Osteoblast (primary cell): ENCODE data around the gene KLF15. TPM values are rescaled to one million over a fixed set of nuclear protein-coding genes. Genes with fewer than 3 reads are reported as not detected.

Experiments used
- DNase-seq: peaks from one replicate; pipeline ENCODE4 v3.0.0; 2011; ENCODE audit warnings: low spot score, mixed read lengths; ENCODE audit not compliant: insufficient read length; ENCODE audit errors: missing footprints
- H2AFZ ChIP-seq: 2 replicates; pipeline ENCODE4 v1.6.0; 2011; ENCODE audit warnings: mild to moderate bottlenecking, low read length
- H3K27ac ChIP-seq: 2 replicates; pipeline ENCODE4 v1.5.1; 2011; ENCODE audit warnings: mild to moderate bottlenecking, low read depth, low read length, moderate library complexity
- H3K27me3 ChIP-seq: 2 replicates; pipeline ENCODE4 v1.6.0; 2012; ENCODE audit warnings: mild to moderate bottlenecking, control low read depth, inconsistent platforms, low read length, moderate library complexity; ENCODE audit not compliant: insufficient read depth
- H3K36me3 ChIP-seq: 2 replicates; pipeline ENCODE4 v1.5.1; 2011; ENCODE audit warnings: mild to moderate bottlenecking, low read length, control low read depth, moderate library complexity; ENCODE audit not compliant: insufficient read depth
- H3K4me1 ChIP-seq: 2 replicates; pipeline ENCODE4 v1.5.1; 2011; ENCODE audit warnings: mild to moderate bottlenecking, low read length, control low read depth, moderate library complexity; ENCODE audit not compliant: insufficient read depth
- H3K4me2 ChIP-seq: 2 replicates; pipeline ENCODE4 v1.6.0; 2011; ENCODE audit warnings: mild to moderate bottlenecking, low read length; ENCODE audit not compliant: insufficient read depth
- H3K4me3 ChIP-seq: fragments of 200-600 bp; sonication (generic); 3 replicates; pipeline ENCODE4 v1.5.1; 2012; ENCODE audit warnings: mild to moderate bottlenecking, low read length, inconsistent platforms; ENCODE audit not compliant: insufficient read depth
- H3K79me2 ChIP-seq: 2 replicates; pipeline ENCODE4 v1.6.0; 2012; ENCODE audit warnings: mild to moderate bottlenecking, low read length, control low read depth, inconsistent platforms; ENCODE audit not compliant: insufficient read depth
- H3K9me3 ChIP-seq: 2 replicates; pipeline ENCODE4 v1.5.1; 2011; ENCODE audit warnings: low read depth, low read length, control low read depth
- H4K20me1 ChIP-seq: 2 replicates; pipeline ENCODE4 v1.6.0; 2012; ENCODE audit warnings: mild to moderate bottlenecking, low read length, control low read depth; ENCODE audit not compliant: insufficient read depth
- CTCF ChIP-seq: IDR thresholded peaks from 2 replicates; pipeline ENCODE4 v1.5.1; 2011; ENCODE audit warnings: mild to moderate bottlenecking, low read depth, low read length, moderate library complexity; ENCODE audit errors: extremely low read depth
- total RNA-seq: library from RNA; depleted of rRNA; stranded (reverse); fragments of >200 nt; gene quantifications from 2 replicates; pipeline ENCODE4 v1.2.3, GENCODE V29; 2012

The KLF15 gene
- total RNA-seq, 1 donor, result 4.3 TPM

DNA sequence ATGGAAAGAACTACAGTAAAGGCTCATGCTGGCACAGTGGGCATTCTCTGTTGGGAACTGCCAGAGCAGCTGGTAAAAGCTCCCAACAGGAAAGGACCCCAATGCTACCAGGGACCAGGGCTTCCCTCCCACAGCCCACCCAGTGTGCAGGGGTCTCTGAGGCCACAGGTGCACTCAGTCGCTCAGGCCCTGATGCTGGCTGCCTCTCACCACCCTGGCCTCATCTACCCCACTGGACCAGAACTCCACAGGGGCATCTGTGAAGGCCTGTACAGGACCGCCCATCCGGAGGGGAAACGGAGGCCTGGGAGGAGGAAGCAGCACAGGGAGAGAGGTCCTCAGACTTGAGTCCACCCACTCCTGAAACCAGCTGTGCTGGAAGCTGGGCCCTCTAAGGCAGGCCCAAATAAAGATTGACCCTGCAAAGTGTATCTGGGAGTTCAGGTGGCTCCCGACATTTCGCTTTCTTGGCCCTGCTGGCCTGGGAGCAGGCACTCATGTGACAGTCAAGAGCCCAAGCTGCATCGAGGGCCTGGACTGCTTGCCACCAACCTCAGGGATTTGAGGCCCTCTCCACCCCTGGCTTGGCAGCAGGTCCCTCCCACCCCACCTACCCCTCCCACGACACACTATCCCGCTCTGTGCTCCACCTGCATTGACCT lies 12.7 kb downstream of the KLF15 start:
- no peak for TF ChIP-seq CTCF
- Histone ChIP-seq H3K79me2 (no peaks in the 10 kb centered on the region), H3K9me3 (no peaks in the 10 kb centered on the region), H4K20me1 (no peaks in the 10 kb centered on the region), H3K27ac (no peak overlapping the region), H3K4me1 (peaks cover 8% of the 10 kb centered on the region), H3K4me3 (no peak overlapping the region), H3K36me3 (no peaks in the 10 kb centered on the region), H2AFZ (no peak overlapping the region), H3K27me3 (peaks cover 5% of the 10 kb centered on the region), H3K4me2 (no peak overlapping the region)
- peak; percentile 35 for DNase-seq

DNA sequence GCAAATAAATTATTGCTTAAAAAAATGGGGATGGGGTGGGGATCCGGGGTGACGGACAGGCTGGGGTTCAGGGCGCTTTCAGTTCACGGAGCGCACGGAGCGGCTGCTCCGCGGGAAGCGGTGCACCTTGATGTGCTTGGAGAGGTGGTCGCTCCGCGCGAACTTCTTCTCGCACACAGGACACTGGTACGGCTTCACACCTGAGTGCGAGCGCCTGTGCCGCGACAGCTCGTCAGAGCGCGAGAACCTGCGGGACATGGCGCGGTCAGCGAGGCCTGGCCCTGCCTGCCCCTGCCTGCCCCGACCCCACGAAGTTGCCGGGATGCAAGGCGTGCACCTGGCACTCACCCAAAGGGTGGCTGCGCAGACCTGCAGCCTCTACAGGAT lies 13.6 kb downstream of the KLF15 start:
- Histone ChIP-seq H3K27ac (no peak overlapping the region), H3K36me3 (no peaks in the 10 kb centered on the region), H4K20me1 (no peaks in the 10 kb centered on the region), H2AFZ (no peak overlapping the region), H3K79me2 (no peaks in the 10 kb centered on the region), H3K27me3 (peaks cover 6% of the 10 kb centered on the region), H3K4me3 (no peak overlapping the region), H3K4me2 (no peak overlapping the region), H3K4me1 (peaks cover 8% of the 10 kb centered on the region), H3K9me3 (no peaks in the 10 kb centered on the region)
- no peak for TF ChIP-seq CTCF
- DNase-seq, result no peak

DNA sequence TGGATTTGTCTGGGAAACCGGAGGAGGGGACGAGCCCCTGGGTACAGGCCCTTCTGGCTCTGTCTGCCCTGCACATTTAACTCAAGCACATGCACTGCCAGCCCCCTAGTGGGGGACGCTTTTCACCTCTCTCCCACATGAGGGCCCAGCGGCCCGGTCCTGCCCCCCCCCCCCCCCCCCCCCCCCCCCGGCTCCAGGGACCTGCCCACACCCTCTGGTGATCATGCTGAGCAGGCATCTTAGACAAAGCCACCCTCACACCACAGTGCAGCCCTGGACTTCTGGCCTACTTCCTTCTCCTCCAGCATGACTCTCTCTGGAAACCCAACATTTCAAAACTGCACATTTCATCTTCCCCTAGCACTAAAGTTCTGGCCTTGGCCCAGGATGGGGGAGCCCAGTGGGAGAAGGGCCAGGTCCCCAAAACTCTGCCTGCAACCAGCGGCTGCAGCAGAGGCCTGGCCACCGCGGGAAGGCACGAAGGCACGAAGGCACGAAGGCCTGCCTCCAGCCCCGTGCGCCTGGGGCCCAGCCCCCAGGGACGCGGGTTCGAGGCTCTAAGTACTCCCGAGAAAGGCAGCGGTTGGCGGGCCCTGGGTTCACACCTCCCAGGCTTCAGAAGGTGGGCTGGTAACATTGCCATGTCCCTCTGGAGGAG lies 14.1 kb downstream of the KLF15 start:
- Histone ChIP-seq H4K20me1 (no peaks in the 10 kb centered on the region), H3K36me3 (no peaks in the 10 kb centered on the region), H3K4me1 (peaks cover 8% of the 10 kb centered on the region), H3K4me3 (no peak overlapping the region), H3K4me2 (no peak overlapping the region), H3K79me2 (no peaks in the 10 kb centered on the region), H3K27ac (no peak overlapping the region), H3K27me3 (peaks cover 9% of the 10 kb centered on the region), H2AFZ (no peak overlapping the region), H3K9me3 (no peaks in the 10 kb centered on the region)
- DNase-seq, result peak; percentile 82
- no peak for TF ChIP-seq CTCF

DNA sequence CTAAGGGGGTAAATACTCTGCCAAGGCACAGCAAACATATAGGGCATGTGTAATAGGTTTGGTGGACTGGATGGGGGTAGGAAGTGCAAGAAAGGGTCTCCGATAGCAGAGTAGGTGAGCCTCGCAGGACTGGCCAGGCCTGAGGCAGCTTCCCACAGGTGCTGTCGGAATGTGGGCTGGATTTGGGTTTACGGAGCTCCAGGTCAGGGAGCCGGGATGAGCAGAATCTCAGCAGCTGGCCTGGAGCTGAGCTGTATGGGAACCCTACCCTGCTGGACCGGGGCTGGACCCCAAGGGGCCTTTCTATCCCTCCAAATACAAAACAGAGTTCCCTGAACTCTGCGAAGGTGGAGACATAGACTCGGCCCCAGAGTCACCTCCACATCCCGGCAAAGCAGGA lies 15.0 kb downstream of the KLF15 start:
- Histone ChIP-seq H4K20me1 (no peaks in the 10 kb centered on the region), H3K4me3 (no peak overlapping the region), H3K79me2 (no peaks in the 10 kb centered on the region), H2AFZ (no peak overlapping the region), H3K27ac (no peak overlapping the region), H3K4me2 (no peak overlapping the region), H3K36me3 (no peaks in the 10 kb centered on the region), H3K27me3 (peaks cover 17% of the 10 kb centered on the region), H3K9me3 (no peaks in the 10 kb centered on the region), H3K4me1 (peaks cover 8% of the 10 kb centered on the region)
- DNase-seq, result no peak
- TF ChIP-seq CTCF, result no peak
